GM19240 (cell line): ENCODE measurements around the gene NOXA1.

Experiments used
- DNase-seq: peaks from one replicate; pipeline ENCODE4 v3.0.0; 2011; ENCODE audit warnings: low spot score; ENCODE audit not compliant: insufficient read length

NOXA1 gene

DNA sequence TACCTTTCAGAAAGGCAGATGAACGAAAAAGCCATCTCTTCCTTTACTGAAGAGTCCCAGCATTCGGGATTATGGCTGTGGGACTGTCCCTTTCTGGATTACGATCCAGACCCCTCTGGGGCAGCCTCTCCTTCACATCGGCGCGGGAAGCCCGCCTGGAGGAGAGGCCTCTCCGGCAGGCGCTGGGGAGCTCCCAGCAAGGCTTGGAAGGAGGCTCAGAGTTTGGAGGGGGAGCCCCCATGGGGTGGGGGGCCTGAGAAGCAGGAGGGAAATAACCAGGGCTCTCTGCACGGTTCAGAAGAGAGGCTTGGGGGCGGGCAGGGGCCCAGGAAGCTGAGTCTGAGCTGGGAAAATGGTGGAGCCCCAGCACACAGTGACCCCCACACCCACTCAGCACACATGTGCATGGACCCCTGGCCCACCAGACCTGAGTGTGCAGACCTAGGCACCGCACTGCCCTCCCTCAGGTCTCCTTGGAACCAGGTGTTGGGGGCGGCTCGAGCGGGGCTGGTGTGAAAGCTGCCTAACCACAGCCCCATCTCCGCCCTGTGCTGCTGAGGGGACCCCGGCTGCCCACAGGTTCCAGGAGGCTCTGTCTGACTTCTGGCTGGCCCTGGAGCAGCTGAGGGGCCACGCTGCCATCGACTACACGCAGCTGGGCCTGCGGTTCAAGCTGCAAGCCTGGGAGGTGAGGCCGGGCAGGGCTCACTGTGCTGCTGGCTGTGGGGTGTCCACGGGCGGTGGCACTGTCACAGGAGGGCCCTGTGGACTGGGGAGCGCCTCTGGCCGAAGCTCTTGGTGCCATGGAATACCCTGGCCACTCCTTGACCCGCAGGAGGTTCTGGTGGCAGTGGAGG is 4.5 kb downstream of the NOXA1 start:
- no peak for DNase-seq

DNA sequence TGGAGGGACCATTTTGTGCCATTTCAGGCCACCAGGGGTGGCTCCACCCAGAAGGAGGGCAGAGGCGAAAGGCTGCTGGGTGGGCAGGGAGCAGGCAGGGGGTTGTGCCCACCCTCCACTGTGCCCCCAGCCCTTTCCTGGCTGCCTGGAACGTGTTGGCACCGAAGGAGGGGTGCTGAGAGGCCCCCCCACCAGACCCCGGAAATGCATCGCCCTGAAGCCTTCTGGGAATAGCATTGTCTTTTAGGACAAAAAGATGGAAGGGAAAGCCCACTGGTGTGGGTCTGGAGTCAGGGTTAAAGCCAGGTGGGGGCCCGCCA is 5.1 kb downstream of the NOXA1 start:
- DNase-seq = no peak

DNA sequence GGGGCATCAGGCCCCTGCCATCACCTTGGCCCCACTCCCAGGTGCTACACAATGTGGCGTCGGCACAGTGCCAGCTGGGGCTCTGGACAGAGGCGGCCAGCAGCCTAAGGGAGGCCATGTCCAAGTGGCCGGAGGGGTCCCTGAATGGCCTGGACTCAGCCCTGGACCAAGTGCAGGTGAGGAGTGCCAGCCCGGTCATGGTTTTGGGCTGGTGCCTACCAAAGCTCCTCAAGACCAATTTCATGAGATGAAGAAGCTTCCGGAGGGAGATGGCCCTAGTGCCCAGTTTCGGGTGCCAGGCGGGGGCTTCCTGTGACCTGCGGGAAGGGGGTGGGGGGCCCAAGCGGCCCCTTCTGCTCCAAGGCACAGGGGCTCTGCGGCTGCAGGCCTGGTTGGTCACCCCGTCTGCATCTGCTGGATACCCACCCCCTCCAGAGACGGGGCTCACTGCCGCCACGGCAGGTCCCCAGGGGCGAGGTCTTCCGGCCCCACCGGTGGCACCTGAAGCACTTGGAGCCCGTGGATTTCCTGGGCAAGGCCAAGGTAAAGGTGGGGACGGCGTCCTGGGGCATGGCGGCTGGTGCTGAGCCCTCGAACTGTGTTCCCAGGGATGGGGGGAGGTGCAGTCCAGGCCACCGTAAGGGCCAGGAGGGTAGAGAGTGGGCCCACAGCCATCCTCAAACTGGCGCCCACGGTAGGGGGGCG is 5.8 kb downstream of the NOXA1 start:
- no peak for DNase-seq

DNA sequence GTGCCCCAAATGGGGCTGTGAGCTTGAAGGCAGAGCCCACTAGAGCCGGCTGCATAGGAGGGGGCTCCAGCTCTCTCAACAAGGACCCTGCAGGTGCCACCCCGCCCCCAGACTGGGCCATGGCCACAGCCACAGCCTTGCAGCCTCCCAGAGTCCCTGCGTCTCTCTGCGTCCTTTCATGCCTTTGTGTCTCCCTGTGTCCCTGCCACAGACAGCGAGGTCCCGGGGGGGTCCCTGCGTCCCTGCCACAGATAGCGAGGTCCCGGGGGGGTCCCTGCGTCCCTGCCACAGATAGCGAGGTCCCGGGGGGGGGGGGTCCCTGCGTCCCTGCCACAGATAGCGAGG is 6.3 kb downstream of the NOXA1 start:
- DNase-seq = no peak

DNA sequence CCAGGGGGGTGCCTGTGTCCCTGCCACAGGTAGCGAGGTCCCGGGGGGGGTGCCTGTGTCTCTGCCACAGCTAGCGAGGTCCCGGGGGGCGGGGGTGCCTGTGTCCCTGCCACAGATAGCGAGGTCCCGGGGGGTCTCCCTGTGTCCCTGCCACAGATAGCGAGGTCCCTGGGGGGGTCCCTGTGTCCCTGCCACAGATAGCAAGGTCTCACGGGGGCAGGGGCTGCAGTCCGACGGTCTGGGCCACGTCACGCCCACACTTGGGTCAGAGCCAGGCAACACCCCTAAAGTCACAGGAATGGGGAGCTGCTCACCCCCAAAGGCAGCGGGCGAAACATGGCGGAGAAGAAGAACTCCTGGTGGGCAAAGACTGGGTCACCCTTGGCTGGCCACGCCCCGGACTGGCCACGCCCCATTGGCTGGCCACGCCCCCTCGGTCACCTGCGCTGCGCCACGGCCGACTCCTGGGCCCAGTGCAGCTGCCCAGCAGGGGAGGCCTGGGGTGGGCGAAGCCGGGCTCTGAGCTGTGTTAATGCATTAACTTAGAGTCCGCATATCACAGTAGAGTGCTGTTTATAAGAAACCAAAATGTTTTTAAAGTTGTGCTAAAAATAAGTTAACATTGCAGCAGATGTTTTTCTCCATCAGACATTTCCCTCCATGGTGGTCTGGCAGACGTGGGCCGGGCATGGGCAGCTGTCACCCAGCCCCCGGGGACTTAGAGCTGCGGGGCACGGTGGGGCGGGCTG is 7.0 kb downstream of the NOXA1 start:
- DNase-seq = no peak

DNA sequence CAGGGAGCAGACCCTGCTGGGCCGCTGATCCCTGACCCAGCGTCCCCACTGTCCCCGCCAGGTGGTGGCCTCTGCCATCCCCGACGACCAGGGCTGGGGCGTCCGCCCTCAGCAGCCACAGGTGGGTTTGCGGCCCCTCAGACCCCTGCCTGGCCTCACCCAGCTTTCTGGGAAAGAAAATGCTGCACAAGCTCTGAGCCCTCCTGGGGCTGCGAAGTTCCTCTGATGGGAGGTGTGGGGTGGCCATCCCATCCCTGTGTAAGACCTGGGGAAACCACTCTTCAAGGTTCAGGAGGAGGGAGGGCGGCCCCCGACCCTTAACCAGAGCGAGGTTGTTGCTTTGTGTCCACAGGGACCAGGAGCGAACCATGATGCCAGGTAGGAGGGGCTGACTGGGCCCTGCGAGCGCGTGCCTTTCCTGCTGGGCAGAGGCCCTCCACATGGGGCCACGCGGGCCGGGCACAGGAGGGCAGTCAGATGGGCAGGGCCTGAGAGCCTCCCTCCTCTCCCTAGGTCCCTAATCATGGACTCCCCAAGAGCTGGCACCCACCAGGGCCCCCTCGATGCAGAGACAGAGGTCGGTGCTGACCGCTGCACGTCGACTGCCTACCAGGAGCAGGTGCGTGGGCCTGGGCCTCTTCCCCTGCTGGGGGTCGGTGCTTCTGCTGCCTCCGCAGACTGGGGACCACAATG is 7.7 kb downstream of the NOXA1 start:
- no peak for DNase-seq

DNA sequence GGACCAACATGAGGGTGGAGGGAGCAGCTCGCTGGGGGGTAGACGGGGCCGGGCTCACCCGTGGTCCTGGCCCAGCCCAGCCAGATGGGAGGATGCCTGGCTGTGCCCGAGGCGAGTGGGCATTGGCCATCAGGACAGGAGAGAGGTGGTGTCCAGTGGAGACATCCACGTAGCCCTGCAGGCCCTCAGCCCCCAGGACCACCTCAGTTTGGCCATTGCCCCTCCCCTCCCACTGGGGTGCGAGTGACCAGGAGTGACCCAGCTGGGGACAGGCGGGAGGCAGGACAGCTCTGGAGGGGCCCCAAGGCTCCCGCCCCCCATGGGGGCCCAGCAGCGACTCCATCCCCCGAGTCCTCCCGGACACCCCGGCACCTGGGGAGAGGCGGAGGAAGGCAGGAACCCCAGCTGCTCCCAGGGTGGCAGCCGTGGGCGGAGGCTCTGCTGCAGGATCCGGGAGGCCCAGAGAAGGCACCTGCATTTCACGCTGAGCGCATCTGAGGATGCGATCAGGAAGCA is 8.3 kb downstream of the NOXA1 start:
- no peak for DNase-seq

DNA sequence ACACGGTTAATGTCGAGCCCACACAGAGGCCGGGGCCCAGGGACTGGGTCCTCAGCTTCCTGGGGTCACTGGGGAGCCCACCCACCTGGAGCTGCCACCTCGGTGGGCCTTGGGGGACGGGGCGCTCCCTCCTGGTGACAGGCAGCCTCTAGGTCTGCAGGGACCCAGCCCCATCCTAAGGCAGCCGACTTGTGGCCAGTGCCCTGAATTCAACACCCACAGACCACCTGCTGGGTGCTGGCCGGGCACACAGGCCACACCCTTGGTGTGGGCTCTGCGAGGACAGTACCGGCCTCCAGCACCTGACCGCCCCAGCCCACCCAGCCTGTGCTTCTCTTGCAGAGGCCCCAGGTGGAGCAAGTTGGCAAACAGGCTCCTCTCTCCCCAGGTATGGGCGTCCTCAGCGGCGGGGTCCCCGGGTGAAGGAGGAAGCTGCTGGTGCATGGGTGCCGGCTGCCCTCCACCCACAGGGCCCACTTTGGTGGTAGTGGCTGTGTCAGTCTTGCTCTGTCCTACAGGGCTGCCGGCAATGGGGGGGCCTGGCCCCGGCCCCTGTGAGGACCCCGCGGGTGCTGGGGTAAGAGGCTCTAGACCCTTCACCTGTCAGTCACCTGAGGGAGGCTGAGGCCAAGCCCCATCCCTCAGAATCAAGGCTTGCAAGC is 9.6 kb downstream of the NOXA1 start:
- no peak for DNase-seq

DNA sequence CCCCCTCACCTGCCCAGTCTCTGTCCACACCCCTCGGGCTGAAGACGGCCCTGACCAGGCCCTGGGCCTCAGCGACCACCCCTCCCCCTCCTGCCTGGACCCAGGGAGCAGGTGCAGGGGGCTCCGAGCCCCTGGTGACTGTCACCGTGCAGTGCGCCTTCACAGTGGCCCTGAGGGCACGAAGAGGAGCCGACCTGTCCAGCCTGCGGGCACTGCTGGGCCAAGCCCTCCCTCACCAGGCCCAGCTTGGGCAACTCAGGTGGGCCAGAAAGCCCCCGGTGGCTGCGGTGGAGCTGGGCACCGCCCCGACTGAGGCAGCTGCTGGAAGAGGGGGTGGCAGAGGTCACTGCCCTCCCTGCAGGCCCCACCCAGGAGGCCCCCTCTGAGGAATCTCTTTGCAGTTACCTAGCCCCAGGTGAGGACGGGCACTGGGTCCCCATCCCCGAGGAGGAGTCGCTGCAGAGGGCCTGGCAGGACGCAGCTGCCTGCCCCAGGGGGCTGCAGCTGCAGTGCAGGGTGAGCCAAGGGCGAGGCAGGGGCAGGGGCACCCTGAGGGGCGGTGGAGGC is 10.2 kb downstream of the NOXA1 start:
- DNase-seq = no peak

DNA sequence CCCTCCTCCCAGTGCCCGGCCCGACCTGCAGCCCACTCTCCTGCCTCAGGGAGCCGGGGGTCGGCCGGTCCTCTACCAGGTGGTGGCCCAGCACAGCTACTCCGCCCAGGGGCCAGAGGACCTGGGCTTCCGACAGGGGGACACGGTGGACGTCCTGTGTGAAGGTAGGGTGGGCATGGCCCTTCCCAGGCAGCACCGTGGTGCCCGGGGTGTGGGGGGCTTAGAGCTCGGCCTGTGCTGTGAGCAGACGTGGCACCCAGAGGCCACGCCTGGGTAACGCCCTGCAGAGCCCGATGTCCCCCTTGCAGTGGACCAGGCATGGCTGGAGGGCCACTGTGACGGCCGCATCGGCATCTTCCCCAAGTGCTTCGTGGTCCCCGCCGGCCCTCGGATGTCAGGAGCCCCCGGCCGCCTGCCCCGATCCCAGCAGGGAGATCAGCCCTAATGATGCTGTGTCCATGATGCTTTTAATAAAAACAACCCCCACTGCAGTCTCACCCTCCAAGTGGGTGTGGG is 10.8 kb downstream of the NOXA1 start:
- no peak for DNase-seq

DNA sequence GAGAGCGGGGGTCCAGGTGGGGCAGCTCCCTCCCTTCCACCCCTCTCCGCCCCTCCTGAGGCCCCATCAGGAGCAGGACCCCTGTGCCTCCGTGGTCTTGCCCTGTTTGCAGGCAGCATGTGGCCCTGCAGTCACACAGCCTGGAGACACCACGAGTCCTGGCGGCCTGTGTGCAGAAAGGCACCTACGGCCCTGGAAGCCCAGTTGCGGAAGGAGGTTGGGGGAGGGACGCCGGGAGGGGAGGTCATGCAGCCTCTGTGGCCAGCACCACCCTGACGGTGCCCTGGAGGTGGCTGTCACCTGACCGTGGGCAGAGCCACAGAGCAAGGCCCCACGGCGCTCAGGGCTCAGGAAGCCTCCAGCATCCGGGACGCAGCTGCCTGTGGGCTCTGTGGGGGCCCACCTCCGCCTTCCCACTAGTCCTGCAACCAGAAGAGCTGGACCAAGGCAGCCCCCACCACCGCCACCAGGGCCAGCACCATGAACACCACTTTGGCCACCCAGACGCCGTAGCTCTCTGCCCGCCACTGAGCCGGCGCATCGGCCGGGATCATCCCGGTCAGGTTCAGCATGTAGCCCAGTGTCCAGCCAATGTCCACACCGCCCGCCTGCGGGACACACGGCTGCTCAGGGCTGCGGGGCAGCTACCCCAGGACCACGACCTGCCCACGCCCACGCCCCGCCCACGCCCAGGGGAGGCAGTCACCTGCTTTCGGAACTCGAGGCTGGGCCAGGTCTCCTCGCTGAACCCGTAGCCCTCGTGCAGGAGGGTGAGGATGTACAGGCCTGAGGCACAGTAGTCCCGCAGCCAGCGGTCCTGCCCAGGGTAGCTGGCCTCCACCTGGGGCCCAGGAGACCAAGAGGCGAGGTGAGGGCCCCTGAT is 11.5 kb downstream of the NOXA1 start:
- no peak for DNase-seq

DNA sequence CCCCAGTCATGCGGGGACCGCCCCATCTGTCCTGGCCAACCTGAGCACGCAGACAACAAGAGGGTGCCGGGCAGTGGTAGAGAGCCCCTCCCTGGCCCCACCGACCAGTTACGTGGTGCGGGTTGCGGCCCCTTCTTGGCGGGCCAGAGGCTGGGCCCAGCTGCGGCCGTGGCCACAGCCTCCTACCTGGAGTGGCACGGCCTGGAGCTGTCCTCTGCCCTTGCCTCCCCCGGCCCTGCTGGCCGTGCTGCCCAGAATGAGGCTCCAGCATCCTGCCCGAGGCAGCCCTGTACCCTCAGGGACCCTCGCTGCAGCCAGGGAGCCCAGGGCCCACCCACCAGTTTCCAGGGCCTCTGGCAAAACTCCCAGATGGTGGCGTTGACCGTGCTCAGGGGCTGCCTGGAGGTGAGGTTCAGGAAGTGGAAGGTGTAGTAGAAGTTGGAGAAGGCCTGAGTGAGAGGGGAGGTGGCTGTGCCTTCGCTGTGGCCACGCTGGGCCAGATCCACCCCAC is 12.2 kb downstream of the NOXA1 start:
- no peak for DNase-seq

DNA sequence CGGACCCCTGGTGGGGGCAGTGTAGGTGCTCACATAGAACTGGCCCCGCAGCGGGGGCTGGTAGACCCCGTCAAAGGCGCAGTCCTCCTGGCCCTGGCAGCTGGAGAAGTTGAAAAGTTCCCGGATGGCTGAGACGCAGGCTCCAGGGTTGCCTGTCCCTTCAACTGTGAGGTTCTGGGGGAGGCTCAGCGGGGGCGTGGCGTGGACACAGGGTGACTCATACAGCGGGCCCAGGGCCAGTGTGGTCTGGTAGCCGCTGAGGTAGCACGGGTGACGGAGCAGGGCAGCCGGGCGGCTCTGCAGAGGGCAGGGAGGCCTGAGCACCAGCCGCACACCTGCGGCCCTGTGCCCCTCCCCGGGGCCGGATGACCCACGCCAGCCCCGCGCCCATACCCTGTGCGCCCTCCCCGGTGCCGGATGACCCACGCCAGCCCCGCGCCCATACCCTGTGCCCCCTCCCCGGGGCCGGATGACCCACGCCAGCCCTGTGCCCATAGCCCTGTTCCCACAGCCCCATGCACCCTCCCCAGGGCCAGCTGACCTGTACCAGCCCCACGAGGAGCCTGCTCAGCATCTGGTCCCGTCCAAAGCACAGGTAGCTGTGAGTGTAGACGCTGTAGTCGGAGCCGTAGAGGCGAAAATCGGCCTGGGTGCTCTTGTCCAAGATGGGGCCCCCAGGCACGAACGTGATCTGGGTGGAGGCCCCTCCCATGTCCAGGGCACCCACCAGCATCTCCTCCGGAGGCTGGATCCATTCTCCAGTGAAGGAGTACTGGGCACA is 13.0 kb downstream of the NOXA1 start:
- no peak for DNase-seq

DNA sequence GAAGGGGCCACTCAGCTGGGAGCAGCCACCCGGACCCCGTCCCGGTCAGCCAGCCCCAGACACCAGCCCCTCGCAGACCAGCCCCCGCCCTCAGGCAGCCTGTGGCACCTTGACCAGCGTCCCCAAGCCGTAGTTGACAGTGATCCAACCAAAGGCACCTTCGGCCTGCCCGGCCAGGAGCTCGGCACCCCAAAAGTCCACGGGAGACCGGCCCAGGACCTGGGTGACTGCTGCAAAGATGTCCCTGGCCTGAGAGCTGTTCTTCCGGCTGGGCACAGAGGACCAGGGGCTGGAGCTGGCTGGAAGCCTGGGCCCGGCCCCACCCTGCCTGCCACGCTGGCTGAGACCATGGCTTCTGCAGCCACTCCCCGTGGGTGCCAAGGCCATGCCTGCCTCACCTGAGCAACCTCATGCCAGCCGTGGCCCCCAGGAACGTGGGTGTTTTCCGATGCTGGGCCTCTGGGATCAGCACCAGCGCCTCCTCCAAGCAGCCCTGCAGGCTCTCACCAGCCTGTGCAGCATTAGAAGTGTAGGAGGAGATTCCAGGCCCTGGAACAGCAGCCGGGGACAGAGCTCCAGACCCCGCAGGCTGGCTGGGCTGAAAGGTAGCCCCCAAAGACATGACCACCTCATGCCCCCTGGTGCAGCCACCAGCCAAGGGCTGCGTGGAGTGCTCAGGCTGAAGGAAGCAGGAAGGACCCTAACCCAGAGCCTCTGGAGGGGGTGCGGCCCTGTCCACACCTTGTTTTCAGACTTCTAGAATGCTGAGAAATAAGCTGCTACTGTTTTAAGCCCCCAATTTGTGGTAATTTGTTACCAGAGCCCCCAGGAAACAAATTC is 13.8 kb downstream of the NOXA1 start:
- no peak for DNase-seq

DNA sequence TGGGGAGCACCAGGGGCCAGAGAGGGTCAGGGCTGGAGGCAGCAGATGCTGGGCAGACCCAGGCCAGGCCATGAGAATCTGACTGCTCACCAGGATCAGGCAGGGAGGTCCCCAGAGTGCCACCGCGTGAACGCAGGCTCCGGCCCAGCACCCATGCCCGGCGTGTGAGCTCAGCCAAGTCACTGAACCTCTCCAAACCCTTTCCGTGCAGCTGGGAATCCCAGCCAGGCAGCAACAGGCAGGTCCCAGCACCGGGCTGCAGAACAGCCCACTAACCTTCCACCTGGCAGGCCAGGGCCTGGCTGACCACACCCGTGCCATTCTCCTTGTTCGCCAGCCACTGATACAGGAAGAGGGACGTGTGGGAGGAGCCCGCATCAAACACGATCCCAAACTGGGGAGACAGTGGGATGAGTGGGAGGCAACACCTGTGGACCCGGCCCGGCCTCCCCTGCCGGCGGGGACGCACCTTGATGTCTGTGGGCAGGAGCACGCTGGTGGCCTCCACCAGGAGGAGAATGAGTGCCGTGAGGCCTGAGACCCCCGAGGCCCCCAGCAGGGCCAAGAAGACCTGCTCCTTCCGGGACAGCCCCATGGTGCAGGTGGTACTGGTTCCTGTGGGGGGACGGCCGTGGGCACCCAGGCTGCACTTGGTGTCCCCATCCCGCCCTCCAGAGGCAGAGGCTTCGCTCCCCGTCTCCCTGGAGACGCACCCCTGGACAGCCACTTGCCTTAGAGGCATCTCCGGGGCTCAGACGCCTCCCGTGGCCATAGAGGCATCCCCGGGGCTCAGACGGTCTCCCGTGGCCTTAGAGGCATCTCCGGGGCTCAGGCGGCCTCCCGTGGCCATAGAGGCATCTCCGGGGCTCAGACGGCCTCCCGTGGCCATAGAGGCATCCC is 14.7 kb downstream of the NOXA1 start:
- no peak for DNase-seq

DNA sequence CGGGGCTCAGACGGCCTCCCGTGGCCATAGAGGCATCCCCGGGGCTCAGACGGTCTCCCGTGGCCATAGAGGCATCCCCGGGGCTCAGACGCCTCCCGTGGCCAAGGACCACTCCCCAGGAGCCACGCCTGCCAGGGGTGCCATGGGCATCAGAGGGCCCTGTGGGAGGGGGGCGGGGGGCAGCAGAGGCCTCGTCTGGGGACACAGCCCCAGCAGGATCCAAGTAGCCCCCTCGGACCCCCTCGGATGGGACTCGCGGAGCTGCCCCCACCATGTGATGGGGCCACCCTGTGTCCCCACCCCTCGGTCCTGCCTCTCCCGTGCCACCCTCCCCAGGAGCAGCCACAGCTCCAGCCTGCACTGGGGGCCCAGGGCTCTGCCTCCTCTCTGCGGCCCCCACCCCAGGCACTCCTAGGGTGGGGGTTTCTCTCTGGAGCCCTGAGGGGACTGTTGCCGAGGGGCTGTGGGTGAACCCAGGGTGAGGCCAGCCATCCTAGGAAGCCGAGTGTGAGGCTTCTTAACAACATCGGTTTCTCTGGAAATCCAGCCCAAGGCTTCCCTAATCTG is 15.5 kb downstream of the NOXA1 start:
- DNase-seq = no peak
